Activated CD4-positive, alpha-beta memory T cell treated with anti-CD3 and anti-CD28 coated beads, Interleukin-2, amount 10 ng/mL, durations not matched to agents 7 days and 5 days (primary cell): ENCODE results near the gene CLPTM1. TPM values are rescaled to one million over a fixed set of nuclear protein-coding genes. Genes with fewer than 3 reads are reported as not detected.
"Not testable (repeated sequence)": the region's sequence is repeated elsewhere in the genome, so short reads cannot be mapped to it uniquely, and the experiment has no call there.

Experiments
- CTCF ChIA-PET: fragments of 350-600 bp; sonication (Branson Sonifier 250); formaldehyde crosslinking; loops from one replicate; lab custom pipeline; 2021; ENCODE audit warnings: antibody characterized with exemption, inconsistent platforms; lab: Charles Lee
- POLR2A ChIA-PET: fragments of 350-600 bp; sonication (Branson Sonifier 250); formaldehyde crosslinking; loops from one replicate; lab custom pipeline; 2021; ENCODE audit warnings: antibody characterized with exemption; lab: Charles Lee
- DNase-seq: peaks from one replicate; pipeline ENCODE4 v3.0.0-alpha.2; 2020
- H3K27ac Mint-ChIP-seq: one replicate; pipeline ENCODE4 v1.8.0; 2021; ENCODE audit warnings: mild to moderate bottlenecking, mixed read lengths
- H3K27me3 Mint-ChIP-seq: one replicate; pipeline ENCODE4 v1.8.0; 2021; ENCODE audit warnings: mixed read lengths
- H3K36me3 Mint-ChIP-seq: one replicate; pipeline ENCODE4 v1.8.0; 2021; ENCODE audit warnings: low read depth, mixed read lengths
- H3K4me1 Mint-ChIP-seq: one replicate; pipeline ENCODE4 v1.8.0; 2021; ENCODE audit warnings: mixed read lengths
- H3K4me3 Mint-ChIP-seq: one replicate; pipeline ENCODE4 v1.8.0; 2021; ENCODE audit warnings: mild to moderate bottlenecking, mixed read lengths
- H3K9me3 Mint-ChIP-seq: one replicate; pipeline ENCODE4 v1.8.0; 2021; ENCODE audit warnings: mixed read lengths
- total RNA-seq, 2 experiments: library from RNA; stranded (reverse); gene quantifications; one replicate each; pipeline ENCODE4 v1.2.3, GENCODE V29; 2021

Gene CLPTM1
- total RNA-seq, 2 experiments from 2014 or later: 66.9 to 68.6 TPM

DNA sequence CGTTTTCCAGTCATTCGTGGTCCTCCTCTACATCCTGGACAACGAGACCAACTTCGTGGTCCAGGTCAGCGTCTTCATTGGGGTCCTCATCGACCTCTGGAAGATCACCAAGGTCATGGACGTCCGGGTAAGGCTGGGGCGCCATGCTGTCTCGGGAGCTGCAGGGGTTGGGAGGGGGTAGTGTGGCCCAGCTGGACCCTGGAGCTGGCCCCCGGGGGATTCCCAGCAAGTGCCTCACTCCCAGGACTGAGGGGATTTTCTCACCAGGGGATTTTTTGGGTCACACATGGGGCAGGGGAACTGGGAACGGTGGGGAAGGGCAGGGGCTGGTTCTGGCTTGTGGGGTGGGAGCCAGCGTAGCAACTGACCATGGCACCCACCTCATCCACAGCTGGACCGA lies 35.3 kb downstream of the CLPTM1 start:
- no peaks in the 10 kb centered on the region for H3K27me3 Mint-ChIP-seq
- ChIA-PET POLR2A (interaction anchor here (1.2 kb wide), 1 partner anchor 26 kb away, joined by 4 read pairs; no protein-coding TSS in a partner anchor), CTCF (interaction anchor here (1.8 to 2.7 kb wide), 2 partner anchors 10 to 69 kb away, joined by 5 to 13 read pairs; no protein-coding TSS in a partner anchor)
- no peaks in the 10 kb centered on the region for H3K9me3 Mint-ChIP-seq
- no peak overlapping the region for H3K4me3 Mint-ChIP-seq
- no peak for DNase-seq
- H3K27ac Mint-ChIP-seq: no peak overlapping the region
- H3K36me3 Mint-ChIP-seq: peaks cover 26% of the 10 kb centered on the region
- no peaks in the 10 kb centered on the region for H3K4me1 Mint-ChIP-seq

DNA sequence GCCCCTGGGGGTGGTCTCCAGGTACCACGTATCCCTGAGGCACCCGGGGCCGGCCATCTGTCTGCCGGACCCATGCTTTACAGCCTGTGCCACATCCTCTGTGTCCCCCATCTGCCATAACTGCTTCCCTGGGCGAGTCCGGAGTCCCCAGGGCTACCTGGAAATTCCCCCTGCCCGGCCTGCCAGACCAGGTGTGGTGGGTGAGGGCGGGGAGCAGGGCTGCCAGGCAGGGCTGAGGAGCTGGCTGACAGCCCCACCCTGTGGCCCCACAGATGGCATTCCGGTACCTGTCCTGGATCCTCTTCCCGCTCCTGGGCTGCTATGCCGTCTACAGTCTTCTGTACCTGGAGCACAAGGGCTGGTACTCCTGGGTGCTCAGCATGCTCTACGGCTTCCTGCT lies 35.8 kb downstream of the CLPTM1 start:
- no peaks in the 10 kb centered on the region for H3K27me3 Mint-ChIP-seq
- no peak overlapping the region for H3K27ac Mint-ChIP-seq
- H3K4me3 Mint-ChIP-seq: no peak overlapping the region
- no peak for DNase-seq
- H3K36me3 Mint-ChIP-seq: peaks cover 26% of the 10 kb centered on the region
- POLR2A ChIA-PET: no interaction called here
- CTCF ChIA-PET: no interaction called here
- H3K9me3 Mint-ChIP-seq: no peaks in the 10 kb centered on the region
- no peaks in the 10 kb centered on the region for H3K4me1 Mint-ChIP-seq

DNA sequence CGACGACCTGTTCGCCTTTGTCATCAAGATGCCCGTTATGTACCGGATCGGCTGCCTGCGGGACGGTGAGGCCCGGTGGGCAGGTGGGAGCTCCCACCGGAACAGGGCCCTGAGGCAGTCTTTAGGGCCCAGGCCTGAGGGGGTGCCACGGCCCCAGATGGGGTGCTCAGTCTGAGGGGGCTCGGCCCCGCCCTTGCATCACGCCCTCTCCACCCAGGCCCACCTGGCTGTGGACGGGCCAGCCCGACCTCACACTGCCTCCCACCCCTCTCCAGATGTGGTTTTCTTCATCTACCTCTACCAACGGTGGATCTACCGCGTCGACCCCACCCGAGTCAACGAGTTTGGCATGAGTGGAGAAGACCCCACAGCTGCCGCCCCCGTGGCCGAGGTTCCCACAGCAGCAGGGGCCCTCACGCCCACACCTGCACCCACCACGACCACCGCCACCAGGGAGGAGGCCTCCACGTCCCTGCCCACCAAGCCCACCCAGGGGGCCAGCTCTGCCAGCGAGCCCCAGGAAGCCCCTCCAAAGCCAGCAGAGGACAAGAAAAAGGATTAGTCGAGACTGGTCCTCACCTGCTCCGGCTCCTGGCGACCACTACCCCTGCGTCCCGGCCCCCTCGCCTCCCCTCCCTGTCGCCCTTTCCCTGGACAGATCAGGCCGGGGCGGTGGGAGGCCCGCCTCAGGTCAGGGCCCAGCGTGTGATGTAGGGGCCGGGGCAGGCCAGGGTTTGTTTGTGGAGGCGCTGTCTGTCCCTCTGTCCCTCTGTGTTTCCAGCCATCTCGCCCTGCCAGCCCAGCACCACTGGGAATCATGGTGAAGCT lies 37.4 kb downstream of the CLPTM1 start:
- H3K36me3 Mint-ChIP-seq: peaks cover 16% of the 10 kb centered on the region
- POLR2A ChIA-PET: no interaction called here
- CTCF ChIA-PET: interaction anchor here (1.1 kb wide), 1 partner anchor 67 kb away, joined by 5 read pairs; no protein-coding TSS in a partner anchor
- H3K9me3 Mint-ChIP-seq: no peaks in the 10 kb centered on the region
- H3K4me1 Mint-ChIP-seq: no peaks in the 10 kb centered on the region
- no peak for DNase-seq
- no peak overlapping the region for H3K27ac Mint-ChIP-seq
- H3K27me3 Mint-ChIP-seq: no peaks in the 10 kb centered on the region
- H3K4me3 Mint-ChIP-seq: no peak overlapping the region

DNA sequence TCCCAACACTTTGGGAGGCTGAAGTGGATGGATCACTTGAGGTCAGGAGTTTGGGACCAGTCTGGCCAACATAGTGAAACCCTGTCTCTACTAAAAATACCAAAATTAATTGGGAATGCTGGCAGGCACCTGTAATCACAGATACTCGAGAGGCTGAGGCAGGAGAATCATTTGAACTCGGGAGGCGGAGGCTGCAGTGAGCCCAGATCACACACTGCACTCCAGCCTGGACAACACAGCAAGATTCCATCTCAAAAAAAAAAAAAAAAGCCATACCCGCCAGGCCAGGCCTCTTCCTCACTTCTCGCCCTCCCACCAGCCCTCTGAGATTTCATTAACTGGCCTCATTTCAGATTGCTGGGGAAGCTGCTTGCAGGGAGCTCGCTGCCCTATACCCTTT lies 38.3 kb downstream of the CLPTM1 start:
- Mint-ChIP-seq H3K9me3 (no peaks in the 10 kb centered on the region), H3K4me3 (no peak overlapping the region), H3K27ac (no peak overlapping the region), H3K27me3 (no peaks in the 10 kb centered on the region), H3K36me3 (peaks cover 13% of the 10 kb centered on the region), H3K4me1 (no peaks in the 10 kb centered on the region)
- ChIA-PET POLR2A (no interaction called here), CTCF (interaction anchor here (0.7 kb wide), 1 partner anchor 191 kb away, joined by 4 read pairs; no protein-coding TSS in a partner anchor)
- no peak for DNase-seq

- Mint-ChIP-seq H3K9me3 (no peaks in the 10 kb centered on the region), H3K27ac (no peak overlapping the region), H3K4me3 (no peak overlapping the region), H3K27me3 (no peaks in the 10 kb centered on the region), H3K36me3 (peaks cover 11% of the 10 kb centered on the region), H3K4me1 (no peaks in the 10 kb centered on the region)
- no peak for DNase-seq
- CTCF ChIA-PET: interaction anchor here (0.7 kb wide), 1 partner anchor 190 kb away, joined by 4 read pairs; no protein-coding TSS in a partner anchor
- POLR2A ChIA-PET: no interaction called here
These were observed 38.9 kb downstream of the CLPTM1 start for GRCh38 chr19:44993926-44994537.

DNA sequence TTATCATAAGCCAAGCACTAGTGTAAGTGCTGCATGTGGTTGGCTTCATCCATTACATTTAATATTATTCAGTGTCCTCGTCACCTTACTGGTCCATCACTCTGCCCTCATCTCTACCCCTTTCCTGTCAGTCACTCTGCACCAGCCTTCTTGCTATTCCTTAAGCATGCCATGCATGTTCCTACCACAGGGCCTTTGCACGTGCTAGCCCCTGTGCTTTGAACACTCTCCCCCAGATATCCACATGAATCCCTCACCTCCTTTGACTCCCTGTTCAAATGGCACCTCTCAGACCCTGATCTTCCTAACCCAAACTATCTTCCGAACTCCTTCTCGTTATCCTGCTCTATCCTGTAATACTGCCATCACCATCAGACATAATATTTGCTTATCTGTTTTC lies 42.8 kb downstream of the CLPTM1 start:
- Mint-ChIP-seq H3K27ac (no peak overlapping the region), H3K4me3 (no peak overlapping the region)
- CTCF ChIA-PET: no interaction called here

GRCh38 chr19:44999131-44999925 lies 44.1 kb downstream of the CLPTM1 start:
- H3K27me3 Mint-ChIP-seq, H3K36me3 Mint-ChIP-seq, H3K9me3 Mint-ChIP-seq, DNase-seq, H3K4me3 Mint-ChIP-seq, CTCF ChIA-PET, POLR2A ChIA-PET: not testable (repeated sequence)
- Mint-ChIP-seq H3K4me1 (peaks cover 23% of the 10 kb centered on the region), H3K27ac (peak overlapping the region; percentile 45)

More for the DNA sequence above, 42.8 kb downstream of the CLPTM1 start:
- no peaks in the 10 kb centered on the region for H3K27me3 Mint-ChIP-seq
- DNase-seq: no peak
- peaks cover 3% of the 10 kb centered on the region for H3K36me3 Mint-ChIP-seq
- POLR2A ChIA-PET: no interaction called here
- H3K4me1 Mint-ChIP-seq: peaks cover 21% of the 10 kb centered on the region
- no peaks in the 10 kb centered on the region for H3K9me3 Mint-ChIP-seq

DNA sequence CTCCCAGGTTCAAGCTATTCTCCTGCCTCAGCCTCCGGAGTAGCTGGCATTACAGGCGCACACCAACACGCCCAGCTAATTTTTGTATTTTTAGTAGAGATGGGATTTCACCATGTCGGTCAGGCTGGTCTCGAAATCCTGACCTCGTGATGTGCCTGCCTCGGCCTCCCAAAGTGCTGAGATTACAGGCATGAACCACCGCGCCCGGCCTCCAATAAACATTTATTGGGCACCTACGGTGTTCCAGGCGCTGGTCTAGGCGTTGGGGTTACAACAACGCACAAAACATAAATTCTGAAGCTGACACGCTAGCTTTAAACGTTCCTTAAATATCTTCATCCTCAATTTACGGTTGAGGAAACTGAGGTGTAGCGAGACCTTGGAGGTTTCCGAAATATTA lies 45.5 kb downstream of the CLPTM1 start:
- H3K9me3 Mint-ChIP-seq, H3K27me3 Mint-ChIP-seq, H3K36me3 Mint-ChIP-seq, DNase-seq: not testable (repeated sequence)
- ChIA-PET POLR2A (interaction anchor here (0.6 to 2.6 kb wide), 12 partner anchors 12 to 1332 kb away, joined by 3 to 38 read pairs (median 4); partner anchors contain the start of genes BLOC1S3, CLASRP, CLPTM1 and GEMIN7), CTCF (interaction anchor here (0.6 to 1.2 kb wide), 2 partner anchors 11 to 352 kb away, joined by 3 to 5 read pairs; no protein-coding TSS in a partner anchor)
- H3K4me3 Mint-ChIP-seq: peak overlapping the region; percentile 52
- peaks cover 23% of the 10 kb centered on the region for H3K4me1 Mint-ChIP-seq
- peak overlapping the region; percentile 56 for H3K27ac Mint-ChIP-seq

DNA sequence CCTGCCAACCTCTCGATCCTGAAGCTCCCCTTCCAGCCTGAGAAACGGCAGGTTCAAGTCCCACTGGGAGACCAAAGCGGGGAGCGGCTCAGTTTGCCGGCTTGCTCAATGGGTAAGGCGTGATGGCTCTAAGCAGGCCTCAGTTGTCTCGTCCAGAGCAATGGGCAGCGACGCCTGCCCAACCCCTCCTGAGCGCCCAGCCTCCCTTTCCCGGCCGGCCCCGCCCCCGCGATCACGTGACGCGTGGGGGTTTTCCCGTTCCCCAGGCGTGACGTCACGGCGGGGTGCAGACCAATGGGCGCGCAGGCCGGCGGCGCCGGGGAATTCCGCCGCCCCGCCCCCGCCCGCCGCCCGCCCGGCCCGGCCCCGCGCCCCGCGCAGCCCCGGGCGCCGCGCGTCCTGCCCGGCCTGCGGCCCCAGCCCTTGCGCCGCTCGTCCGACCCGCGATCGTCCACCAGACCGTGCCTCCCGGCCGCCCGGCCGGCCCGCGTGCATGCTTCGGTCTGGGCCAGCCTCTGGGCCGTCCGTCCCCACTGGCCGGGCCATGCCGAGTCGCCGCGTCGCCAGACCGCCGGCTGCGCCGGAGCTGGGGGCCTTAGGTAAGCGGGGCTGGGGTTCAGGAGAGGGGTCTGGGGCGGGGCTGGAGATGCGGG lies 46.0 kb downstream of the CLPTM1 start, which contains the start of gene RELB:
RELB (plus strand) TSS at position 378 of the 653 bp plus-strand sequence; CDS start at position 494, 116 bp downstream.
- CTCF ChIA-PET: interaction anchor here (1.2 to 1.5 kb wide), 2 partner anchors 12 to 13 kb away, joined by 4 to 5 read pairs; no protein-coding TSS in a partner anchor
- peak within 1 kb of the TSS; percentile 95 for H3K4me3 Mint-ChIP-seq
- DNase-seq: peak; percentile 95
- peaks cover 26% of the 10 kb centered on the region for H3K4me1 Mint-ChIP-seq
- H3K9me3 Mint-ChIP-seq: no peaks in the 10 kb centered on the region
- no peaks in the 10 kb centered on the region for H3K27me3 Mint-ChIP-seq
- peaks cover 8% of the 10 kb centered on the region for H3K36me3 Mint-ChIP-seq
- POLR2A ChIA-PET: interaction anchor here (0.6 to 2.6 kb wide), 19 partner anchors 12 to 1333 kb away, joined by 3 to 38 read pairs (median 4); partner anchors contain the start of genes BLOC1S3, CLASRP, CLPTM1 and GEMIN7
- H3K27ac Mint-ChIP-seq: peak within 1 kb of the TSS; percentile 99

GRCh38 chr19:45003485-45003884 lies 48.3 kb downstream of the CLPTM1 start:
- POLR2A ChIA-PET: no interaction called here
- no peak for DNase-seq
- peaks cover 13% of the 10 kb centered on the region for H3K36me3 Mint-ChIP-seq
- H3K27ac Mint-ChIP-seq: no peak overlapping the region
- H3K4me3 Mint-ChIP-seq: no peak overlapping the region
- H3K4me1 Mint-ChIP-seq: peaks cover 30% of the 10 kb centered on the region
- CTCF ChIA-PET: no interaction called here
- no peaks in the 10 kb centered on the region for H3K27me3 Mint-ChIP-seq
- H3K9me3 Mint-ChIP-seq: no peaks in the 10 kb centered on the region

DNA sequence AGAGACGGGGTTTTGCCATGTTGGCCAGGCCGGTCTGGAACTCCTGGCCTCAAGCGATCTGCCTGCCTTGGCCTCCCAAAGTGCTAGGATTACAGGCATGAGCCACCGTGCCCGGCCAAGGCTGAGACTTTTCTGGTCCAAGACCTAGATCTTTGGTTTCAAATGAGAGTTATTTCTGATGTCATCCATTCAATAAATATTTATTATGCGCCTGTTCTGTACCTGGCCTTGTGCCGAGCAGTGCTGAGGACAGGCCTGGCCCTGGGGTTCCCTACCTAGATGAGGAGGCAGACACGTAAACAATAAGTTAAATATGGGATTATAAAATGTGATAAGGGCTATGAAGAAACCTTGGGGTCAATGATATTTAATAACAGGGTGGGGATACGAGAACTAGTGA lies 50.6 kb downstream of the CLPTM1 start:
- ChIA-PET POLR2A (interaction anchor here (2.1 kb wide), 1 partner anchor 33 kb away, joined by 8 read pairs; the partner anchor contains the start of gene CLASRP), CTCF (no interaction called here)
- Mint-ChIP-seq H3K27ac (no peak overlapping the region), H3K4me1 (peaks cover 21% of the 10 kb centered on the region), H3K4me3 (no peak overlapping the region), H3K36me3 (peaks cover 16% of the 10 kb centered on the region), H3K9me3 (no peaks in the 10 kb centered on the region), H3K27me3 (no peaks in the 10 kb centered on the region)
- DNase-seq: no peak

- Mint-ChIP-seq H3K27ac (no peak overlapping the region), H3K4me1 (peaks cover 7% of the 10 kb centered on the region), H3K9me3 (no peaks in the 10 kb centered on the region), H3K4me3 (no peak overlapping the region), H3K36me3 (peaks cover 17% of the 10 kb centered on the region), H3K27me3 (no peaks in the 10 kb centered on the region)
- DNase-seq: no peak
- POLR2A ChIA-PET: interaction anchor here (1.0 kb wide), 1 partner anchor 13 kb away, joined by 3 read pairs; no protein-coding TSS in a partner anchor
- CTCF ChIA-PET: no interaction called here
These were observed 53.4 kb downstream of the CLPTM1 start for GRCh38 chr19:45008552-45008951.
